ENCODE data around the gene CTNND2. TPM values are rescaled to one million over a fixed set of nuclear protein-coding genes. Genes with fewer than 3 reads are reported as not detected.

The CTNND2 gene
- total RNA-seq, 1 donor from 2014 or later = 18.4 TPM

GRCh38 chr5:11302663-11303062, 601.6 kb downstream of the CTNND2 start:
- H3K4me1 ChIP-seq = no peaks in the 10 kb centered on the region
- no peak for DNase-seq
- H3K27ac ChIP-seq (replicated peaks) = no peak overlapping the region
- no peaks in the 10 kb centered on the region for H3K9me3 ChIP-seq (replicated peaks)
- H3K4me3 ChIP-seq = no peak overlapping the region
- intact Hi-C loops (cut with micrococcal nuclease) = no loop called here
- H3K27me3 ChIP-seq (ENCODE audit: low read depth) = peaks cover 6% of the 10 kb centered on the region
- H3K36me3 ChIP-seq = no peaks in the 10 kb centered on the region
- TF ChIP-seq CTCF (IDR thresholded peaks at IDR 0.05; ENCODE audit: borderline replicate concordance) = no peak

GRCh38 chr5:11301171-11301570, 603.1 kb downstream of the CTNND2 start:
- intact Hi-C loops (cut with micrococcal nuclease) = no loop called here
- Histone ChIP-seq H3K27me3 (ENCODE audit: low read depth) (peaks cover 6% of the 10 kb centered on the region), H3K4me3 (no peak overlapping the region), H3K9me3 (replicated peaks) (no peaks in the 10 kb centered on the region), H3K4me1 (no peaks in the 10 kb centered on the region), H3K27ac (replicated peaks) (no peak overlapping the region), H3K36me3 (no peaks in the 10 kb centered on the region)
- TF ChIP-seq CTCF (IDR thresholded peaks at IDR 0.05; ENCODE audit: borderline replicate concordance) = no peak
- no peak for DNase-seq

- Histone ChIP-seq H3K36me3 (no peaks in the 10 kb centered on the region), H3K4me3 (no peak overlapping the region), H3K27ac (replicated peaks) (no peak overlapping the region), H3K4me1 (no peaks in the 10 kb centered on the region), H3K27me3 (ENCODE audit: low read depth) (peaks cover 5% of the 10 kb centered on the region), H3K9me3 (replicated peaks) (peaks cover under 1% of the 10 kb centered on the region)
- TF ChIP-seq CTCF (IDR thresholded peaks at IDR 0.05; ENCODE audit: borderline replicate concordance) = no peak
- intact Hi-C loops (cut with micrococcal nuclease) = no loop called here
- no peak for DNase-seq
Measured at GRCh38 chr5:11300736-11301135, 603.5 kb downstream of the CTNND2 start.

GRCh38 chr5:11298877-11299276, 605.4 kb downstream of the CTNND2 start:
- intact Hi-C loops (cut with micrococcal nuclease) = no loop called here
- TF ChIP-seq CTCF (IDR thresholded peaks at IDR 0.05; ENCODE audit: borderline replicate concordance) = no peak
- DNase-seq = no peak
- no peaks in the 10 kb centered on the region for H3K36me3 ChIP-seq
- no peak overlapping the region for H3K4me3 ChIP-seq
- H3K27me3 ChIP-seq (ENCODE audit: low read depth) = no peaks in the 10 kb centered on the region
- no peak overlapping the region for H3K27ac ChIP-seq (replicated peaks)
- H3K9me3 ChIP-seq (replicated peaks) = peaks cover 5% of the 10 kb centered on the region
- H3K4me1 ChIP-seq = no peaks in the 10 kb centered on the region

GRCh38 chr5:11293523-11293922, 610.7 kb downstream of the CTNND2 start:
- intact Hi-C loops (cut with micrococcal nuclease) = no loop called here
- Histone ChIP-seq H3K4me1 (peaks cover 6% of the 10 kb centered on the region), H3K36me3 (no peaks in the 10 kb centered on the region), H3K4me3 (no peak overlapping the region), H3K27ac (replicated peaks) (no peak overlapping the region), H3K27me3 (ENCODE audit: low read depth) (peaks cover 7% of the 10 kb centered on the region), H3K9me3 (replicated peaks) (peaks cover 5% of the 10 kb centered on the region)
- no peak for DNase-seq
- no peak for TF ChIP-seq CTCF (IDR thresholded peaks at IDR 0.05; ENCODE audit: borderline replicate concordance)
